HG03520 (cell line): Measurements from ENCODE around the gene MAGOH.
"Not testable (repeated sequence)": the region's sequence is repeated elsewhere in the genome, so short reads cannot be mapped to it uniquely, and the experiment has no call there.

ENCODE experiments used
- ATAC-seq: cut with Tn5 transposase; IDR thresholded peaks from one replicate; pipeline ENCODE4 v1.9.1; 2021; ENCODE audit warnings: mild to moderate bottlenecking, moderate library complexity; ENCODE audit not compliant: unreplicated experiment

Gene MAGOH

DNA sequence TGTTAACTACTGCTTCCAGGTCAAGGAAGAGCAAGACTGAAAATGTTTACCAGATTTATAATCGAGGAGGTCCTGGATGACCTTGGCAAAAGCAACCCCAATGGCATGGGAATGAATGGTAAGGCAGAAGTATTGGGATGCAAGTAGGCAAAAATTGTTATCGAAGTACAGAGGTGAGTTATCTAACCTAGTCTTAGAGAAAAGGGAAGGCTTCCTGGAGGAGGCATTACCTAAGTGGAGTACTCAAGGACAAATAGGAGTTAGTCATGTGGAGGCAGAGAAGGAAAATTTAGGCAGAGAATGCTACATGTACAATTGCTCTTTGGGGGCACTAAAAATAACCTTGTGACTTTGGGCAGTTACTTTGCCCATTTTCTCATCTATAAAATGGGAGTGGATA, 3.5 kb upstream of the MAGOH start:
- no peak for ATAC-seq

DNA sequence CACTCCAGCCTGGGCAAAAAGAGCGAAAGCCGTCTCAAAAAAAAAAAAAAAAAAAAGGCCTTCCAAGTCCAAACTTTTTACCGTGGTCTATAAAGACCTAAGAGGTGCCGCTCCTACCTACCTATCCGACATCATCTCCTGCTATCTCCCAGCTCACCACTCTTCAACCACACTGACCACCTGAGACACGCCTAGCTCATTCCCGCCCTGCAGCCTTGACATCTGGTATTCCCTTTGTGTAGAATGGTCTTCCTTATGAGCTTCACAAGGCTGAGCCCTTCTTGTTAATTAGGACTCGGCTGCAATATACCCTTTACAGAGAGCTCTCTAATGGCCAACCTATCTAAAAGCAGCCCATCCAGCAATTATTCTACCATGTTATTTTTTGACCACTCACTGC, 680 bp downstream of the MAGOH start:
- ATAC-seq: no peak

GRCh38 chr1:53220962-53221286, 17.4 kb downstream of the MAGOH start:
- no peak for ATAC-seq

GRCh38 chr1:53220171-53220961, 18.0 kb downstream of the MAGOH start, which contains the start of gene CZIB:
TSS of gene CZIB (minus strand) at chr1:53220634. CDS start at chr1:53220575, 59 bp downstream.
- ATAC-seq: peak; percentile 80

GRCh38 chr1:53219711-53220110, 18.6 kb downstream of the MAGOH start:
- ATAC-seq: no peak

DNA sequence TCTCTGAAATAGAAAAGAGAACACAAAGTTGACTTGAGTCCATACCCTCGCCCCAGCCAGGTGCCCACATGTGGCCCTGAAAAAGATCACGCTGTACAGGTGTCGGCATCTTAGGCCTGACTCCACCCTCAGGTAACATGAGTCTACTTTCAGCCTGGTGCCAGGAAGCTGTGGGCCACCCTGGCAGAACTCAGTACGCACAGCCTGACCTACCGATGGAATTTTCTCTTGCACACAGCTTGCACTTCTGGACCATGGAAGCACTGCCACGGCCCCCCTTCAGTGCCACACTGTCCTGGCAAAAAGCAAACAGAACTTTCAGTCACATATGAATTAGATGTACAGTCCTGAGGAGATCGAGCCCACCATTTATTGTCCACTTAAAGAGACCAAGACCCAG, 20.1 kb downstream of the MAGOH start:
- no peak for ATAC-seq

DNA sequence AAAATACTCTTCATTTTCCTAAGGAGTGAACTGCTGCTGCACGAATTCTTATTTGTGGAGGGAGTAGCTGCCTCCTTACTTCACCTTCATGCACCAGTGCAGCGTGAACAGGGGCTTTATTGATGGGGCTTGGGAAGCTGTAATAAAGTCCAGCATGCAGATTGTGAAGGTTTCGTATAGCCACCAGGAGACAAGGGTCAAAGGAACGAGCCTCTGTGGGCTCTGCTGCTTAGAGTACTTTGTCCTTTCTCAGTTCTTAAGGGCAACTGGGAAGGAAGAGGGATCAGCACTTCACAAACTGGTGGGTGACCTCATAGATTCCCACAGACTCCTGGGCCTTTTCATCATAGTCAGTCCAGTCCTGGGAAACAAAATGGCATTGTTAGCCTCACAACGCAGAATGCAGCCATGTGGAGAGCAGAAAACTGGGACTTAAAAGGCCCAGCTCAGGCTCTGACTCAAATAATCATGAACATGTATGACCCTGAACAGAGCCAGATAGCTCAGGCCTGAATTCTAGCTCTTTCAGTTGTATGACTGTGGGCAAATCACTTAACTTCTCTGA, 23.9 kb downstream of the MAGOH start:
- no peak for ATAC-seq

- no peak for ATAC-seq
Observed at GRCh38 chr1:53210954-53211353, 27.4 kb downstream of the MAGOH start.

DNA sequence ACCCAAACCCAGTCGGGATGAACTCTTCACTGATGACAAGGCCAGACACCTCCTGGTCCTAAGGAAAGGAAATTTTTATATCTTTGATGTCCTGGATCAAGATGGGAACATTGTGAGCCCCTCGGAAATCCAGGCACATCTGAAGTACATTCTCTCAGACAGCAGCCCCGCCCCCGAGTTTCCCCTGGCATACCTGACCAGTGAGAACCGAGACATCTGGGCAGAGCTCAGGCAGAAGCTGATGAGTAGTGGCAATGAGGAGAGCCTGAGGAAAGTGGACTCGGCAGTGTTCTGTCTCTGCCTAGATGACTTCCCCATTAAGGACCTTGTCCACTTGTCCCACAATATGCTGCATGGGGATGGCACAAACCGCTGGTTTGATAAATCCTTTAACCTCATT, 28.0 kb downstream of the MAGOH start:
- no peak for ATAC-seq

DNA sequence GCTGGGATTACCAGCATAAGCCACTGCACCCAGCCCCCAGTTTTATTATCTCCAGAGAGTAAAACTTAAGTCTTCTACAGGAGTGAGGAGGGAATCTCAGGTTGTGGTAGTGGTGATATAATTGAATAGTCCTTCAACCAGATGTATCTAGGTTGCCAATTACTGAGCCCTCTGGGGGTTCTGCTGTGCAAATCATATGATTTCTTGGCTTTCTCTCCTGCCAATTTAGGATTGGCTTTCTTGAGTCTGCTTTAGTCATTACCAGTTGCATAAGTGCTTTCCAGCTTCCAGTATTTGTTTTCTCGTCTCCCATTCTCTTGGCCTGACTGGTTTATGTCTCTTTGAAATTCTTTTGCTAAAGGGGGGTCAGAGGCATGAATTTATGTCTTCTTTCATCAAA, 30.6 kb downstream of the MAGOH start:
- ATAC-seq: no peak

GRCh38 chr1:53206735-53207379, 31.5 kb downstream of the MAGOH start:
- ATAC-seq: no peak

- ATAC-seq: not testable (repeated sequence)
Observed at GRCh38 chr1:53206083-53206685, 32.1 kb downstream of the MAGOH start.

- ATAC-seq: not testable (repeated sequence)
Observed at GRCh38 chr1:53205496-53205895, 32.8 kb downstream of the MAGOH start.

- ATAC-seq: no peak
Observed at GRCh38 chr1:53203466-53203865, 34.9 kb downstream of the MAGOH start.

GRCh38 chr1:53198241-53198651, 40.1 kb downstream of the MAGOH start:
- no peak for ATAC-seq

DNA sequence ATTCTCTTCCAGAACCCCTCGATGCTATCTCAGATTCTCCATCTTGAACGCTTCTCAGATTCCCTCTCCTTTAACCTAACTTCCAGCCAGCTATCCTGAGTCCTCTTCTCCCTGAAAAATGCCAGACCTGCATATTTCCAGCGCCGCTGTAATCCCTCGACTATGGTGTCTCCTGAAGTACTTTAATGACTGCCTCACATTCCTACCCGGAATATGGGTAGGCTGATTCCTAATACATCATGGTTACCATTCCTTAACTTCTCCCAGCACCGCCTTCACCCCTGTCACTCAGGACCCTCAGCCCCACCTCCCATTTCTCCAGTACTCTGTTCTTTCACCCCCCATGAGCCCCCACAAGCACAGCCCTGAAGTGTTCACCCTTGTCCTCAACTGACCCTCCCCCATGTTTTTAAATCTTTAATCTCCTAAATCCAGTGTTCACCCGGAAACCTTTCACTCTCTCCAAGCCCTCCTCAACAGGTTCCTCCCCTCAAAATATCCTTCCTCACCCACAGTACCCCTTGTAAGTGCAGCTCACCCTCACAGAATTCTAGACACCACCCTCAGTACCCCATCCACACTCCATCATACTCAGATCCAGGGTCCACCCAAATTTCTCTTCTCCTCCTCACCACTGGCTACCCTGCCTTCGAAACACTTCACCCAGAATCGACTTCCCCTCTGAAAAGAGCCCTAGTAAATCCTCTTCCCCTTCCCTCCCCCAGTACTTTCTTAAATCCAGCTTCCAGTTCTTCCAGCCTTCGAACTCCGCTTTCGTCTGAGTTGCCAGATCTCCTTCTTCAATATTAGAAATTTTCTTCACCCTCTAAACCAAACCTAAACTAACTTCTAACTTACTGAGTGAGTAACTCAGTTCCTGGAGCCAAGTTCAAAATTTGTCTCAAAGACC, 40.8 kb downstream of the MAGOH start:
- ATAC-seq: no peak

DNA sequence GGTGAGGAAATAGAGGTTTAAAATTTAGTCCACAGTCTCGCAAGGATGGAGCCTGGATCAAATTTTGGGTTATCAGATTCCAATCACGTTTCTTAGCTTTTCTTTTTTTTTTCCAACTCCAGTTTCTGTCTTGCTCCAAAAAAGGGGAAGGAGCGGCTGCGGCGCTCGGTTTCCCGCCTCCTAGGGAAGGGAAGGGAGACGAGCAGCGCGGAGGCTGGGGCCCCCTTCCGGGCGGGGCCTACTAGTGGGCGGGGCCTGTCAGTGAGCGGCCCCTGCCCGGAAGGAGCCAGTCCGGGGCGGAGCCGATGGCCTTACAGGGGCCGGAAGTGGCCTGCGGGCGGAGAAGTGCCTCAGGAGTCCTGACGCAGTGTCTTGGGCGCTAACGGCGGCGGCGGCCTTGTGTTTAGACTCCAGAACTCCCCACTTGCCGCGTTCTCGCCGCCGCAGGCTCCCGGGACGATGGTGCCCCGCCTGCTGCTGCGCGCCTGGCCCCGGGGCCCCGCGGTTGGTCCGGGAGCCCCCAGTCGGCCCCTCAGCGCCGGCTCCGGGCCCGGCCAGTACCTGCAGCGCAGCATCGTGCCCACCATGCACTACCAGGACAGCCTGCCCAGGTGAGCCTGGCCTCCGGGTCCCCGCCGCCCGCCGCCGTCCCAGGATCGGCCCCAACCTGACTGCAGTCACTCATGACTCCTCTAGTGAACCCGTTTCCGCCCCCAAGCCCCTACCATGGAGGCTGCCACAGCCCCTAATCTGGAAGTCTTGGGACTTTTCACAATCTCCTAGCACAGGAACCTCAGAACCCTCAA, 41.6 kb downstream of the MAGOH start, which contains the start of gene CPT2:
CPT2 (plus strand) TSS at position 340 of the 806 bp plus-strand sequence; CDS start at position 460, 120 bp downstream.
- peak; percentile 98 for ATAC-seq

DNA sequence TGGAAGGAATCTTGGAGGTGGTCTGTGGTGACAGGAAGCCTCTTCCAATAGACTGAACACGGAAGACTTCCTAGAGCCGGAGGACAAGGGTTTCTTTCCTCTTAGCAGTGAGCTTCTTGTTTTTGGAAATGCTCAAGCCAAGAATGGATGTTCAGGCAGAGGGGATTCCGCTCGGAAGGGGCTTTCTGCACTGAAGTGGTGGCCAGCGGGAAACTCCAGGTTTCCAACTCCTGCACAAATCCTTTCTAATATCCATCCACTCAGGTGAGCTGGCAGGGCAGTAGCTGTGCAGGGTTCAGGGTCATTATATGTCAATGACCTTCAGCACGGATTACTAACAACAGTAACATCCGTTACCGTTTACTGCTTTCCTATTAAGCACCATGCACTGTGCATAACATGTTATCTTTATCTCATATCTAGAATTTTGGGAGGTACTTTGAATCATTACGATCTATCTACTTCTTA, 42.3 kb downstream of the MAGOH start:
- peak; percentile 8 for ATAC-seq

DNA sequence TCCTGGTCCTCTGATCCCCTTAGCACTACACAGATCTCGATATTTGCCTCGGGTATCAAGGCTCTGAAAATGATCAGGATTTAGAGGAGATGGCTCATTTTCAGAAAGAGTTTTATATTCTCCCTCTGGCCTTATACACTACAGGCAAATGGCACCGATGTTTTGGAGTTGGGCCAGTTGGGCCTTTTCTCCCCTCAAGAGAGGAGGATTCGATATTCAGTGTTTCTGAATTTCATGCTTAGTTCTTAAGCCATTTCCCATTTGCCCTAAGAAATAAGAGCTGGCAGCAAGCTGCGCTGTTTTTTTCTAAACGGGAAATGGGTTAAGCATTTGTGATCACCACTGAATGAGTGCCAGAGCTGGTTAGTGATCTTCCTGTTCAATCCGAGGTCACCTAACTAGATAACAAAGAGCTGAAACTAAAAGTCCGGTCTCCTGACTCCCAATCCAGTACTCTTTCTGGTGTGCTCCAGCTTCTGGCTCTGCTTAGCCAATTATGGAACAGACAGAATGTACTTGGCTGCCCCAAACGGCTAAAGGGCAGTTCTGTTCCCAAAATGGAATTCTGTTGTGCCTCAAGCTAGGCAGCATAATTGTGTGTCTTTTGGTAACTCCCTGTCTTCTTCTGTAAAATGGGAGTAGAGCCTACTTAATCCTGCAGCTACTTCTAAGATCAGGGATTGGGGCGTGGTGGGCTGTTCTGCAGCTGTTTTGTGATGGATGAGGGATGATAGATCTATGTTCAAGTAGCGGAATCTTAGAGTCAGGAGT, 42.9 kb downstream of the MAGOH start:
- ATAC-seq: no peak
